Heart right ventricle (tissue), 16 donors: ENCODE results near the gene AGAP1. TPM values are rescaled to one million over a fixed set of nuclear protein-coding genes. Genes with fewer than 3 reads are reported as not detected.

ENCODE experiments used
- ATAC-seq, 8 donors: fragments of 200-7000 bp; cut with Tn5 transposase; one replicate each; pipeline ENCODE4 v1.9.1; 2020; ENCODE audit warnings: mild to moderate bottlenecking in 8 of 8, moderate library complexity in 8 of 8, moderate number of reproducible peaks in 1 of 8
- DNase-seq, 2 donors: peaks; one replicate each; pipeline ENCODE4 v3.0.0-alpha.2; 2020
- H3K27ac ChIP-seq, 10 donors: fragments of 200-600 bp; sonication (generic) in 2 of 10; one replicate each; pipeline versions ENCODE4 v1.5.0 to v1.8.0; 2020 to 2022; ENCODE audit warnings: mild to moderate bottlenecking in 3 of 10
- H3K27me3 ChIP-seq, 7 donors: fragments of 200-600 bp; one replicate each; pipeline ENCODE4 v1.8.0; 2021 to 2022; ENCODE audit warnings: mild to moderate bottlenecking in 2 of 7
- H3K36me3 ChIP-seq, 9 donors: fragments of 200-600 bp; sonication (generic) in 1 of 9; one replicate each; pipeline versions ENCODE4 v1.5.0 to v1.8.0; 2020 to 2022; ENCODE audit warnings: mild to moderate bottlenecking in 2 of 9
- H3K4me1 ChIP-seq, 9 donors: fragments of 200-600 bp; sonication (generic) in 1 of 9; one replicate each; pipeline versions ENCODE4 v1.5.0 to v1.8.0; 2020 to 2022; ENCODE audit warnings: mild to moderate bottlenecking in 4 of 9
- H3K4me3 ChIP-seq, 10 donors: fragments of 200-600 bp; sonication (generic) in 2 of 10; one replicate each; pipeline versions ENCODE4 v1.5.0 to v1.8.0; 2020 to 2022; ENCODE audit warnings: mild to moderate bottlenecking in 7 of 10, moderate library complexity in 2 of 10
- H3K9me3 ChIP-seq, 11 donors: fragments of 200-600 bp in 10 of 11; sonication (generic) in 2 of 11; one replicate each; pipeline versions ENCODE4 v1.5.0 to v1.8.0; 2013 to 2022; ENCODE audit warnings: mild to moderate bottlenecking in 2 of 11, control low read depth in 1 of 11, moderate library complexity in 1 of 11
- WGBS, 2 donors: extraction: QIAGEN DNeasy Blood & Tissue Kit; methylation state at CpG; one replicate each; pipeline ENCODE4 v1.1.7; 2013; ENCODE audit warnings: inconsistent platforms in 1 of 2; 5-methylcytosine and 5-hydroxymethylcytosine counted together
- intact Hi-C, 10 donors: fragments of 100-400 bp; cut with DNase I; formaldehyde crosslinking; loops; one replicate each; pipeline versions ENCODE4 v1.11.1 to v1.14.2; 2022
- polyA plus RNA-seq, 2 donors: library from polyadenylated mRNA; stranded (reverse); fragments of 200-250 nt; gene quantifications; one replicate each; pipeline ENCODE4 v1.2.3, GENCODE V29; 2013
- total RNA-seq, 10 donors: library from RNA; stranded (reverse); fragmentation: NEBNext Ultra II Directional in 3 of 10; extraction: Animal tissue kit (Norgen Biotek cat#: 25700) in 3 of 10; gene quantifications; one replicate each; pipeline versions ENCODE4 v1.2.1 to v1.2.4, GENCODE V29; 2021 to 2023
- TF ChIP-seq, protein P1 (sequence below), 9 donors: fragments of 200-600 bp; sonication (generic) in 2 of 9; IDR thresholded peaks; one replicate each; pipeline versions ENCODE4 v1.5.0 to v1.8.0; 2021 to 2022; ENCODE audit warnings: antibody characterized with exemption in 9 of 9, mild to moderate bottlenecking in 5 of 9, moderate library complexity in 1 of 9
- donor health status: Arrhythmogenic right ventricular cardiomyopathy.
- donor health status: ischemic (EF 13 %, LVEDD 7.1; RV severe dilation, severe dysfunction).
- donor health status: healthy with polysubstance abuse.
- donor health status: DM: no; HTN: yes; CAD: no.
- donor health status: DM: no; HTN: no; CAD: no.
- donor health status: ischemic (EF 25% LVEDD 6.9; RV normal size, moderate dysfunction).
- donor health status: ischemic (EF 25% LVEDD 5.7; RV mildly dilated, moderate dysfunction).
- donor health status: healthy.
- donor health status: DM: yes; HTN: yes; CAD: no.
- donor health status: Ischemic cardiomyopathy.
- donor health status: ischemic (EF 35%, LVEDD 5.7; RV mildly dilated, moderate dysfunction).
- donor health status: nonischemic (EF 11% LVEDD 7.7; RV severe dilation, severe dysfunction).
- donor health status: DM: yes; HTN: yes; CAD: no.
- donor health status: PGD.
- donor health status: ischemic (EF 29% LVEDD 5.4; RV normal size, mild dysfunction).
- donor health status: nonischemic (EF 23%, LVEDD 6.1; RV moderate dilation, normal function).

Gene AGAP1
- total and polyA plus RNA-seq, 12 donors: 3.5 to 29.2 (median 19.4) TPM

DNA sequence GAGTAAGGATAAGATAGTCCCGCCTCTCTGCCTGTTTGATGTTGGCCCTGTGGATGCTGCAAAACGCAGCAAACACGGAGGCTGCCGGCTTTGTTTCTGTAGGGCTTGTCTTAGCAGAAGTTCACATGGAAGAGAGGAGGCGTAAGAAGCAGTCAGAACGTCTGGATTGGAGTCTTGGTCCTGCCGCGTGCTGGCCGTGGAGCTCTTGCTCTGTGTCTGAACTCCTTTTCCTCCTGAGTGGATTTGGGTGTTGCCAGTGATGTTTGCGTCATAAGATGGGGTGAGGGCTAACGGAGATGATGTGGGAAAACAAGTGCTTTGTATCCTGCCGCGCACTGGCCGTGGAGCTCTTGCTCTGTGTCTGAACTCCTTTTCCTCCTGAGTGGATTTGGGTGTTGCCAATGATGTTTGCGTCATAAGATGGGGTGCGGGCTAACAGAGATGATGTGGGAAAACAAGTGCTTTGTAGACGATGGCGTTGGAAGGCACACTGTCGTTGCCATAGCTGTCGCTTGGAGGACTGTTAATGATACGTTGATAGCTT lies 240.9 kb downstream of the AGAP1 start:
- DNase-seq (peak; percentile 35 to 48), ATAC-seq (peak in 7 of 8 donors; percentile 30 to 86 (median 70))
- H3K27me3 ChIP-seq: no peaks in the 10 kb centered on the region
- H3K27ac ChIP-seq: peak overlapping the region in 8 of 10 donors; percentile 3 to 57 (median 35)
- H3K4me3 ChIP-seq: peak overlapping the region in 2 of 10 donors; percentile 4 to 15
- no peaks in the 10 kb centered on the region for H3K9me3 ChIP-seq
- H3K36me3 ChIP-seq: no peaks in the 10 kb centered on the region
- intact Hi-C loops: no loop called here
- WGBS, 2 donors: 77 to 85% methylated on average over 21 of the region's 21 CpGs
- H3K4me1 ChIP-seq: peaks cover 0 to 8% (median 0%) of the 10 kb centered on the region in 9 donors
- TF ChIP-seq, protein P1, sequence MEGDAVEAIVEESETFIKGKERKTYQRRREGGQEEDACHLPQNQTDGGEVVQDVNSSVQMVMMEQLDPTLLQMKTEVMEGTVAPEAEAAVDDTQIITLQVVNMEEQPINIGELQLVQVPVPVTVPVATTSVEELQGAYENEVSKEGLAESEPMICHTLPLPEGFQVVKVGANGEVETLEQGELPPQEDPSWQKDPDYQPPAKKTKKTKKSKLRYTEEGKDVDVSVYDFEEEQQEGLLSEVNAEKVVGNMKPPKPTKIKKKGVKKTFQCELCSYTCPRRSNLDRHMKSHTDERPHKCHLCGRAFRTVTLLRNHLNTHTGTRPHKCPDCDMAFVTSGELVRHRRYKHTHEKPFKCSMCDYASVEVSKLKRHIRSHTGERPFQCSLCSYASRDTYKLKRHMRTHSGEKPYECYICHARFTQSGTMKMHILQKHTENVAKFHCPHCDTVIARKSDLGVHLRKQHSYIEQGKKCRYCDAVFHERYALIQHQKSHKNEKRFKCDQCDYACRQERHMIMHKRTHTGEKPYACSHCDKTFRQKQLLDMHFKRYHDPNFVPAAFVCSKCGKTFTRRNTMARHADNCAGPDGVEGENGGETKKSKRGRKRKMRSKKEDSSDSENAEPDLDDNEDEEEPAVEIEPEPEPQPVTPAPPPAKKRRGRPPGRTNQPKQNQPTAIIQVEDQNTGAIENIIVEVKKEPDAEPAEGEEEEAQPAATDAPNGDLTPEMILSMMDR (IDR thresholded peaks at IDR 0.05): no peak

DNA sequence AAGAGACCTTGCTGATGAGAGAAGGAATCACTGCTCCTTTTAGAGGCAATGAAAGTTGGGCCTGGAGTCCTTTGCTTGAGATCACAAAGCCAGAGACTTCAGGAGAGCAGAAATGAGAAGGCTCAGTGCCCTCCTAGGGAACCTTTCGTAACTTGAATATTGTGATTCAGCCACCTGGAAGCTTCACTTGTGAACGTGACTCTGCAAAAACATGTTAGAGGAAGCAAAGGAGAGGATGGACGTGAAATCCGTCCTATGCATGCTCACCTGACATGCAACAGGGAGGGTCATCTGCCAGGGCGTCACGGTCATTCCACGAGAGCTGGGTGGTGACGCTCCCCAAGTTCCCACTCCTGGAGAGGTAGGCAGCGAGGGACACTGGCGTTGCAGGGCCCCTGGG lies 243.6 kb downstream of the AGAP1 start:
- Histone ChIP-seq H3K9me3 (no peaks in the 10 kb centered on the region), H3K27ac (no peak overlapping the region), H3K27me3 (no peaks in the 10 kb centered on the region), H3K4me1 (peaks cover 0 to 8% (median 0%) of the 10 kb centered on the region in 9 donors), H3K4me3 (no peak overlapping the region), H3K36me3 (peaks cover 0 to 8% (median 0%) of the 10 kb centered on the region in 9 donors)
- ATAC-seq (no peak), DNase-seq (no peak)
- 92 to 94% methylated on average over 10 of the region's 10 CpGs for WGBS, 2 donors
- TF ChIP-seq, protein P1 (IDR thresholded peaks at IDR 0.05): no peak
- intact Hi-C loops: no loop called here

DNA sequence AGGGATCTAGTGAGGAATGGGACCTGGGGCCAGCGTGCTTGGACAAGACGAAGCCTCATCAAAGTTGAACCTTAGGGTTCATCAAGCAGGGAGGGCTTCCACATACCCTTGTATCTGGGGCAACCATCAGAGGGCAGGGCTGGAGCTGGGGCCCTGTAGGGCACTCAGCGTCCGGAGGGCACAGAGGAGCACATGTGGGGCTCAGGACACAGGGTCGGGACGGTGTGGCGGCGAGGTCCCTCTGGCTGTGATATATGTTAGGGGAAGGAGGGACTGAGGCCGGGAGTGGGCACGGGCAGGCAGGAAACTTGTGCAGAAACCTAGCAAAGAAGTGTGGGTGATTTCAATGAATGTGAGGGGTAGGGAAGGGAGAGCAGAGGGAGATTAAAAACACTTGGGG lies 244.0 kb downstream of the AGAP1 start:
- H3K9me3 ChIP-seq: no peaks in the 10 kb centered on the region
- TF ChIP-seq, protein P1 (IDR thresholded peaks at IDR 0.05): no peak

DNA sequence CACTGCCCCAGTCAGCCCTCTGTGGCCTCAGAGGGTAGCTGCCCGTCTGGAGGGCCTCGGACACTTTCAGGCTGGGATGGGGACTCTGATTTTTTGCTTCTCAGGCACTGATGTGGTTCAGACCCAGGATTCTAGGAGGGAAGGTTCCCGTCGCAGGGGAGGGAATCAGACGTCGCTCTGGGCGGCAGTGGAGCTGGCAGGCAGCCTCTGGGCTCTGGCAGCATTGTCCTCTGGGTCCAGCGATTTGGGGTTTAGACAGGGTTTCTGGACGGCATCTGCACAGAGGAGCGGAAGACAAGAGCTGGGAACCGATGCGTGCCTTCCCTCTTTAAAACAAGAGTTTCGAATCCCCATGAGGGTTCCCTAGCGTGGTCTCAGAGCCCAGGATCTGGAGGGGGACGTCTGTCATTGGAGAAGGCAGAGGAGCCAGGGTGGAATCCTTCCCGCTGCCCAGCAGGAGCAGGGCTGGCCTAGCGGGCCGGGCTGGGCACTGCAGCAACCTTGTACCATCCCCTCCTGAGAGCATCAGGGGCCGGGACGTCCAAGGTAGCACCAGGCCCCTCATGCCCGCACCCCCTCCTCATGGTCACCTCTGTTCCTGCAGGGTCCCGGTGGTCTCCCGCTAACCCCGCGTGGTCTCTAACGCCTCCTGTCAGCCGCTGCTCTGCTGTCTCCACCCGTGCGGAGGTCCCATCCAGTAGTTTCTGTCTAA lies 246.0 kb downstream of the AGAP1 start:
- no peaks in the 10 kb centered on the region for H3K27me3 ChIP-seq
- H3K4me3 ChIP-seq: no peak overlapping the region
- ATAC-seq: peak in 2 of 8 donors; percentile 14 to 32
- TF ChIP-seq, protein P1 (IDR thresholded peaks at IDR 0.05): no peak
- 95 to 96% methylated on average over 29 of the region's 29 CpGs for WGBS, 2 donors
- intact Hi-C loops: loop anchor here in 1 of 10 donors (10.0 kb wide), 1 partner anchor 65 kb away; no protein-coding TSS in a partner anchor
- DNase-seq: no peak
- no peak overlapping the region for H3K27ac ChIP-seq
- H3K36me3 ChIP-seq: peaks cover 0 to 21% (median 0%) of the 10 kb centered on the region in 9 donors
- H3K9me3 ChIP-seq: no peaks in the 10 kb centered on the region
- no peaks in the 10 kb centered on the region for H3K4me1 ChIP-seq

More for the DNA sequence above, 244.0 kb downstream of the AGAP1 start:
- WGBS, 2 donors: 94 to 96% methylated on average over 10 of the region's 10 CpGs
- H3K4me1 ChIP-seq: peaks cover 0 to 8% (median 0%) of the 10 kb centered on the region in 9 donors
- DNase-seq (no peak), ATAC-seq (no peak)
- intact Hi-C loops: no loop called here
- H3K27me3 ChIP-seq: no peaks in the 10 kb centered on the region
- H3K27ac ChIP-seq: no peak overlapping the region
- H3K36me3 ChIP-seq: peaks cover 0 to 12% (median 0%) of the 10 kb centered on the region in 9 donors
- no peak overlapping the region for H3K4me3 ChIP-seq
